H1 (cell line): ENCODE measurements around the gene NCAM1. TPM values are rescaled to one million over a fixed set of nuclear protein-coding genes. Genes with fewer than 3 reads are reported as not detected.

ENCODE experiments used
- CHD7 ChIP-seq: fragments of 300-600 bp; sonication (generic); IDR thresholded peaks from 2 replicates; pipeline ENCODE4 v1.7.1; 2012; ENCODE audit warnings: low read length, moderate library complexity, mild to moderate bottlenecking, inconsistent platforms; ENCODE audit not compliant: insufficient replicate concordance
- EZH2 ChIP-seq: fragments of 200-600 bp; sonication (generic); IDR thresholded peaks from 2 replicates; pipeline ENCODE4 v1.7.1; 2012; ENCODE audit warnings: low read depth, mild to moderate bottlenecking, moderate library complexity, low read length, inconsistent platforms; ENCODE audit not compliant: severe bottlenecking
- HDAC6 ChIP-seq: IDR thresholded peaks from one replicate; pipeline ENCODE4 v1.7.1; 2012; ENCODE audit warnings: low read depth, mild to moderate bottlenecking, inconsistent platforms, low read length, moderate library complexity
- JUN ChIP-seq: IDR thresholded peaks from 2 replicates; pipeline ENCODE4 v1.6.1; 2011; ENCODE audit warnings: low read depth, mild to moderate bottlenecking, improper control_type of control experiment, low read length
- MAFK ChIP-seq: IDR thresholded peaks from 2 replicates; pipeline ENCODE4 v1.6.1; 2012; ENCODE audit warnings: low read depth, mild to moderate bottlenecking, improper control_type of control experiment, low read length
- MAX ChIP-seq: IDR thresholded peaks from 2 replicates; pipeline ENCODE4 v1.6.1; 2012; ENCODE audit warnings: inconsistent platforms
- PHF8 ChIP-seq: fragments of 200-600 bp; sonication (generic); conservative IDR thresholded peaks from 2 replicates; pipeline ENCODE4 v1.7.1; 2012; ENCODE audit warnings: low read depth, mild to moderate bottlenecking, inconsistent platforms, low read length, moderate library complexity
- RAD21 ChIP-seq, 2 experiments: IDR thresholded peaks in 1 of 2; conservative IDR thresholded peaks in 1 of 2; 2 replicates each; pipeline ENCODE4 v1.6.1; 2011; ENCODE audit warnings: low read depth in 2 of 2, low read length in 2 of 2, improper control_type of control experiment in 1 of 2, inconsistent platforms in 1 of 2, mild to moderate bottlenecking in 1 of 2, moderate library complexity in 1 of 2
- TCF12 ChIP-seq: IDR thresholded peaks from 2 replicates; pipeline ENCODE4 v1.6.1; 2011; ENCODE audit warnings: low read depth, mild to moderate bottlenecking, low read length
- polyA plus RNA-seq, 7 experiments: library from polyadenylated mRNA; depleted of rRNA in 3 of 7; stranded (reverse) in 5 of 7; unstranded in 2 of 7; fragments of >200 nt in 5 of 7; fragments of 200-250 nt in 2 of 7; gene quantifications; 1 replicate in 5 of 7; 2 replicates in 1 of 7; 4 replicates in 1 of 7; pipeline versions ENCODE4 v1.2.1 to v1.2.3, GENCODE V29; 2011 to 2013; ENCODE audit warnings: missing spikeins in 2 of 7, mixed read lengths in 2 of 7
- total RNA-seq: library from RNA; stranded (reverse); fragmentation: NEBNext Ultra II Directional; extraction: Animal tissue kit (Norgen Biotek cat#: 25700); gene quantifications from 2 replicates; pipeline ENCODE4 v1.2.1, GENCODE V29; 2021

The NCAM1 gene
- total and polyA plus RNA-seq, 2 of the 8 experiments (the other 6 are each of a cell fraction or from before 2014, with no cell fraction given), result 3.1 to 4.3 TPM

GRCh38 chr11:113166280-113166679 is 205.1 kb downstream of the NCAM1 start (continued):
- TF ChIP-seq CHD7 (no peak), EZH2 (no peak), MAX (no peak), HDAC6 (no peak), JUN (no peak), MAFK (no peak), TCF12 (no peak), RAD21 (IDR thresholded peaks at IDR 0.05 in 1 of 2, conservative IDR thresholded peaks at IDR 0.05 in 1 of 2; ENCODE audit: low read depth in 2 of 2, low read length in 2 of 2) (no peak), PHF8 (no peak)
